ENCODE results near the gene VPS18.

VPS18 gene

GRCh38 chr15:40932649-40933516 is 38.6 kb downstream of the VPS18 start:
- no peak for DNase-seq

GRCh38 chr15:40933517-40933902 is 39.3 kb downstream of the VPS18 start:
- DNase-seq, result no peak

GRCh38 chr15:40934457-40934856 is 40.2 kb downstream of the VPS18 start:
- DNase-seq, result no peak

GRCh38 chr15:40936234-40936708 is 42.0 kb downstream of the VPS18 start:
- no peak for DNase-seq

GRCh38 chr15:40936709-40937666 is 42.7 kb downstream of the VPS18 start:
- DNase-seq, result no peak

- peak in 1 of 56 donors; percentile 9 for DNase-seq
Measured at GRCh38 chr15:40937762-40938535, 43.7 kb downstream of the VPS18 start.

GRCh38 chr15:40938536-40938870 is 44.3 kb downstream of the VPS18 start:
- no peak for DNase-seq

- no peak for DNase-seq
Measured at GRCh38 chr15:40940296-40940801, 46.1 kb downstream of the VPS18 start.

GRCh38 chr15:40941068-40941527 is 46.8 kb downstream of the VPS18 start:
- peak in 3 of 56 donors; percentile 9 to 36 (median 11) for DNase-seq

- peak in 35 of 56 donors; percentile 8 to 81 (median 39) for DNase-seq
Measured at GRCh38 chr15:40941528-40942336, 47.5 kb downstream of the VPS18 start.

- DNase-seq, result no peak
Measured at GRCh38 chr15:40942337-40942854, 48.1 kb downstream of the VPS18 start.

GRCh38 chr15:40942878-40943277 is 48.6 kb downstream of the VPS18 start:
- no peak for DNase-seq

- no peak for DNase-seq
Measured at GRCh38 chr15:40943764-40944365, 49.6 kb downstream of the VPS18 start.

GRCh38 chr15:40944510-40945296 is 50.5 kb downstream of the VPS18 start:
- DNase-seq, result no peak

GRCh38 chr15:40948706-40949473 is 54.6 kb downstream of the VPS18 start:
- no peak for DNase-seq

GRCh38 chr15:40949756-40950207 is 55.5 kb downstream of the VPS18 start:
- no peak for DNase-seq

- DNase-seq, result no peak
Measured at GRCh38 chr15:40951764-40952163, 57.5 kb downstream of the VPS18 start.

Data from amygdala (tissue), 56 donors.